PC-3 (cell line): ENCODE data around the gene PCSK1N. TPM values are rescaled to one million over a fixed set of nuclear protein-coding genes. Genes with fewer than 3 reads are reported as not detected.

Experiments
- ATAC-seq: fragments of 200-7000 bp; cut with Tn5 transposase; 2 replicates; pipeline ENCODE4 v1.9.1; 2020; ENCODE audit warnings: mild to moderate bottlenecking, moderate library complexity
- BruUV-seq: library from RNA; stranded (reverse); fragments of 400-500 nt; replicated peaks from 2 replicates; lab custom pipeline; 2021; lab: Mats Ljungman, UMichigan
- CTCF ChIA-PET: fragments of 300-600 bp; sonication (Branson Sonifier 250); formaldehyde crosslinking; loops from one replicate; lab custom pipeline; 2022; ENCODE audit warnings: antibody characterized with exemption; lab: Charles Lee
- POLR2A ChIA-PET: fragments of 300-600 bp; sonication (Branson Sonifier 250); formaldehyde crosslinking; loops from one replicate; lab custom pipeline; 2022; ENCODE audit warnings: antibody characterized with exemption; ENCODE audit not compliant: unreplicated experiment; lab: Charles Lee
- DNase-seq: peaks from one replicate; pipeline ENCODE4 v3.0.0-alpha.2; 2015
- H2AFZ ChIP-seq: fragments of 300-600 bp; sonication (generic); 2 replicates; pipeline ENCODE4 v1.6.0; 2016; ENCODE audit warnings: antibody characterized with exemption, low read length
- H3F3A ChIP-seq: fragments of 300-600 bp; sonication (generic); one replicate; pipeline ENCODE4 v1.6.0; 2017; ENCODE audit warnings: antibody characterized with exemption, low read length, control low read depth, mild to moderate bottlenecking; ENCODE audit not compliant: unreplicated experiment
- H3K27ac ChIP-seq: fragments of 300-600 bp; sonication (generic); 2 replicates; pipeline ENCODE4 v1.5.1; 2016; ENCODE audit warnings: mild to moderate bottlenecking, low read length
- H3K27me3 ChIP-seq: fragments of 300-600 bp; sonication (generic); 2 replicates; pipeline ENCODE4 v1.6.1; 2016; ENCODE audit warnings: low read length, mixed read lengths
- H3K36me3 ChIP-seq: fragments of 300-600 bp; sonication (generic); 2 replicates; pipeline ENCODE4 v1.6.1; 2016; ENCODE audit warnings: low read depth, mixed run types, low read length, mixed read lengths
- H3K4me1 ChIP-seq: fragments of 300-600 bp; sonication (generic); 2 replicates; pipeline ENCODE4 v1.5.1; 2016; ENCODE audit warnings: low read length; ENCODE audit not compliant: insufficient read depth
- H3K4me2 ChIP-seq: fragments of 300-600 bp; sonication (generic); 2 replicates; pipeline ENCODE4 v1.6.0; 2016; ENCODE audit warnings: low read length
- H3K4me3 ChIP-seq: fragments of 300-600 bp; sonication (generic); 2 replicates; pipeline ENCODE4 v1.5.1; 2016; ENCODE audit warnings: mild to moderate bottlenecking, low read length, mixed read lengths
- H3K79me2 ChIP-seq: fragments of 300-600 bp; sonication (generic); 2 replicates; pipeline ENCODE4 v1.6.1; 2017; ENCODE audit warnings: low read length, mixed read lengths
- H3K9ac ChIP-seq: fragments of 300-600 bp; sonication (generic); 2 replicates; pipeline ENCODE4 v1.6.0; 2016; ENCODE audit warnings: mild to moderate bottlenecking, low read length
- H3K9me2 ChIP-seq: fragments of 300-600 bp; sonication (generic); replicated peaks from 2 replicates; pipeline ENCODE4 v1.6.1; 2016; ENCODE audit warnings: mixed run types, low read length, mixed read lengths
- H3K9me3 ChIP-seq: fragments of 300-600 bp; sonication (generic); 2 replicates; pipeline ENCODE4 v1.6.1; 2016; ENCODE audit warnings: low read length, mixed read lengths
- H4K20me1 ChIP-seq: fragments of 300-600 bp; sonication (generic); 2 replicates; pipeline ENCODE4 v1.6.1; 2016; ENCODE audit warnings: low read length, mixed read lengths
- EZH2 ChIP-seq: fragments of 300-600 bp; sonication (generic); IDR thresholded peaks from one replicate; pipeline ENCODE4 v1.6.1; 2017; ENCODE audit warnings: antibody characterized with exemption, mild to moderate bottlenecking, low read length; ENCODE audit not compliant: unreplicated experiment
- EZH2phosphoT487 ChIP-seq: fragments of 300-600 bp; sonication (generic); IDR thresholded peaks from 2 replicates; pipeline ENCODE4 v1.6.1; 2018; ENCODE audit warnings: mild to moderate bottlenecking, antibody characterized with exemption, low read length, borderline replicate concordance
- intact Hi-C: fragments of 100-400 bp; cut with micrococcal nuclease; formaldehyde crosslinking; loops from 2 replicates; pipeline ENCODE4 v1.9.0; 2023
- total RNA-seq: library from RNA; depleted of rRNA; stranded (reverse); fragments of >200 nt; gene quantifications from 2 replicates; pipeline ENCODE4 v1.2.3, GENCODE V29; 2014
- TF ChIP-seq, protein P1 (sequence below): fragments of 300-600 bp; sonication (generic); conservative IDR thresholded peaks from 2 replicates; pipeline ENCODE4 v1.5.1; 2017; ENCODE audit warnings: antibody characterized with exemption, low read depth, mild to moderate bottlenecking, low read length

Gene PCSK1N
- total RNA-seq, 1 experiment from 2014 or later: 135 TPM

GRCh38 chrX:48798318-48798717 lies 37.1 kb downstream of the PCSK1N start:
- ATAC-seq: no peak
- H3K4me1 ChIP-seq: peaks cover 27% of the 10 kb centered on the region
- H3K4me3 ChIP-seq: no peak overlapping the region
- H2AFZ ChIP-seq: no peak overlapping the region
- no peaks in the 10 kb centered on the region for H3K27me3 ChIP-seq
- ChIA-PET CTCF (no interaction called here), POLR2A (no interaction called here)
- no peak for TF ChIP-seq EZH2phosphoT487
- no peak for TF ChIP-seq EZH2
- TF ChIP-seq, protein P1, sequence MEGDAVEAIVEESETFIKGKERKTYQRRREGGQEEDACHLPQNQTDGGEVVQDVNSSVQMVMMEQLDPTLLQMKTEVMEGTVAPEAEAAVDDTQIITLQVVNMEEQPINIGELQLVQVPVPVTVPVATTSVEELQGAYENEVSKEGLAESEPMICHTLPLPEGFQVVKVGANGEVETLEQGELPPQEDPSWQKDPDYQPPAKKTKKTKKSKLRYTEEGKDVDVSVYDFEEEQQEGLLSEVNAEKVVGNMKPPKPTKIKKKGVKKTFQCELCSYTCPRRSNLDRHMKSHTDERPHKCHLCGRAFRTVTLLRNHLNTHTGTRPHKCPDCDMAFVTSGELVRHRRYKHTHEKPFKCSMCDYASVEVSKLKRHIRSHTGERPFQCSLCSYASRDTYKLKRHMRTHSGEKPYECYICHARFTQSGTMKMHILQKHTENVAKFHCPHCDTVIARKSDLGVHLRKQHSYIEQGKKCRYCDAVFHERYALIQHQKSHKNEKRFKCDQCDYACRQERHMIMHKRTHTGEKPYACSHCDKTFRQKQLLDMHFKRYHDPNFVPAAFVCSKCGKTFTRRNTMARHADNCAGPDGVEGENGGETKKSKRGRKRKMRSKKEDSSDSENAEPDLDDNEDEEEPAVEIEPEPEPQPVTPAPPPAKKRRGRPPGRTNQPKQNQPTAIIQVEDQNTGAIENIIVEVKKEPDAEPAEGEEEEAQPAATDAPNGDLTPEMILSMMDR: no peak
- no peaks in the 10 kb centered on the region for H3K79me2 ChIP-seq
- no peaks in the 10 kb centered on the region; the same call in 1 of the 2 replicates for H3K36me3 ChIP-seq
- no peak overlapping the region for H3K27ac ChIP-seq
- intact Hi-C loops: no loop called here
- no peak overlapping the region for H3K9ac ChIP-seq
- H3F3A ChIP-seq: no peaks in the 10 kb centered on the region
- no TSS peak for BruUV-seq
- no peak for DNase-seq
- H3K9me2 ChIP-seq: no peaks in the 10 kb centered on the region
- no peak overlapping the region for H3K4me2 ChIP-seq
- no peaks in the 10 kb centered on the region for H3K9me3 ChIP-seq
- H4K20me1 ChIP-seq: no peaks in the 10 kb centered on the region

DNA sequence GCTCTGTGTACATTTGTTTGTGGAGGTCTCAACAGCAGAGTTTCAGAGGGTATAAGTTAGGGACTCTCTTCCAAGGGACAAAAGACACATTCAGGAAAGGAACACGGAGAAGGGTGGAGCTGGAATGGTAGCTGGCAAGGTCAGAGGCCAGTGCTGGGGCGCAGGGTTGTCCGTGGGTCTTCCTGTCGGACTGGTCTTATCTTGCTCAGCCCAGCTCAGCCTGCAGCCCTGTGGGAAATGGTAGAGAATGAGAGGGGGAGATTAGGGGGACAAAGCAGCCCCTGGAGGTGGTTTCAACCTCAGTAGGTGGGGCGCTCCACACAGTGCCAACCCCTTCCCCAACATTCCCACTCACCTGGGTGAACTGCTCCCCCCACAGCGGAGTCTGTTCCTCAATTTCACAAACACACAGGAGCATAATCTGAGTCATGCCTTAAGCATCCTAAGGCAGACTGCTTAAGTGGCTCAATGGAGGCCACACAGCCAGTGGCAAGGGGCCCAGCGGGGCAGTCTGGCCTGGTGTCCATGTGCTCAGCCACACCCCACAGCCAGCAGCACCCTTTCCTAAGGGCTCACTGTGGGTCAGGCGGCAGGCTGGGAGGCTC lies 40.4 kb downstream of the PCSK1N start:
- peak overlapping the region; percentile 68 for H2AFZ ChIP-seq
- peak; percentile 82 for ATAC-seq
- POLR2A ChIA-PET: no interaction called here
- no peak overlapping the region for H3K4me3 ChIP-seq
- TF ChIP-seq EZH2phosphoT487: no peak
- TF ChIP-seq, protein P1: no peak
- TF ChIP-seq EZH2: no peak
- H3K9me3 ChIP-seq: no peaks in the 10 kb centered on the region
- H3K79me2 ChIP-seq: no peaks in the 10 kb centered on the region
- H4K20me1 ChIP-seq: no peaks in the 10 kb centered on the region
- no peak overlapping the region for H3K9ac ChIP-seq
- H3K36me3 ChIP-seq: no peaks in the 10 kb centered on the region
- intact Hi-C loops: no loop called here
- no peaks in the 10 kb centered on the region for H3K27me3 ChIP-seq
- H3K4me1 ChIP-seq: peaks cover 14% of the 10 kb centered on the region
- CTCF ChIA-PET: no interaction called here
- H3K9me2 ChIP-seq: no peaks in the 10 kb centered on the region
- H3K27ac ChIP-seq: peak overlapping the region; percentile 34
- no TSS peak for BruUV-seq
- H3K4me2 ChIP-seq: peak overlapping the region; percentile 50
- no peaks in the 10 kb centered on the region for H3F3A ChIP-seq
- DNase-seq: peak; percentile 61

DNA sequence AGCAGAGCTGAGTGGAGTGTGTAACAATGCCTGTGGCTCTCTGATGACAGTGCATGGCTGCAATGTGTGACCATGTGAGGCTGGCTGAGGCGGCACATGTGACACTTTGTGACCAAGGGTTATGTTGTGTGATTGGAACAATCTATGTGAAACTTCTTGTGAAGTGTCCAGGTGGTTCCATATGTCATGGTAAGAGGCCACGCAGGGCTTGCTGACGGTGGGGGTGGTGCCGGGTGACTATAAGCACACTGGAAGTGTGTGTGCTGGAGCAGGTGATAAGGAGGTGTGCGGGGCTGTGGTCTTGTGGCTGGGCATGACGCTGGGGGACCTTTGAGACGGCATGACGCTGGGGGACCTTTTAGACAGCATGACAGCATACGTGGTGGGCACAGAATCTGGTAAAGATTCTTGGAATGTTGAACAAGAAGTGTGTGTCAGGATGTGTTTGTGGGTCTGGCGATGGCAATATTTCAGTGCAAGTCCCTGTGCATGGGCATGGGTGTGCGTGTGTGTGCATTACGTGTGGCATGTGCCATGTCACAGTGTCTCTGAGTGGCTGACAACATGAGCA lies 41.0 kb downstream of the PCSK1N start:
- Histone ChIP-seq H3K4me2 (peak overlapping the region; percentile 50), H3K9me3 (no peaks in the 10 kb centered on the region), H3K27ac (no peak overlapping the region), H3K4me1 (peaks cover 14% of the 10 kb centered on the region), H3K36me3 (no peaks in the 10 kb centered on the region), H3K9me2 (no peaks in the 10 kb centered on the region), H4K20me1 (no peaks in the 10 kb centered on the region), H3K27me3 (no peaks in the 10 kb centered on the region), H3F3A (no peaks in the 10 kb centered on the region), H3K4me3 (no peak overlapping the region), H3K9ac (no peak overlapping the region), H3K79me2 (no peaks in the 10 kb centered on the region), H2AFZ (0 out of 2 replicates have a peak overlapping the region, but pooled peaks have one; percentile 68)
- ChIA-PET POLR2A (no interaction called here), CTCF (no interaction called here)
- intact Hi-C loops: no loop called here
- no TSS peak for BruUV-seq
- TF ChIP-seq EZH2phosphoT487 (no peak), EZH2 (no peak)
- TF ChIP-seq, protein P1: no peak
- ATAC-seq (no peak), DNase-seq (no peak)
